NCI-H146 (cell line): ENCODE results near the gene ADAMTSL3.

Source experiments
- DNase-seq: peaks from one replicate; lab custom pipeline; 2025; lab: John Stamatoyannopoulos, UW

The ADAMTSL3 gene

GRCh38 chr15:83880529-83880928, 226.6 kb downstream of the ADAMTSL3 start:
- no peak for DNase-seq

DNA sequence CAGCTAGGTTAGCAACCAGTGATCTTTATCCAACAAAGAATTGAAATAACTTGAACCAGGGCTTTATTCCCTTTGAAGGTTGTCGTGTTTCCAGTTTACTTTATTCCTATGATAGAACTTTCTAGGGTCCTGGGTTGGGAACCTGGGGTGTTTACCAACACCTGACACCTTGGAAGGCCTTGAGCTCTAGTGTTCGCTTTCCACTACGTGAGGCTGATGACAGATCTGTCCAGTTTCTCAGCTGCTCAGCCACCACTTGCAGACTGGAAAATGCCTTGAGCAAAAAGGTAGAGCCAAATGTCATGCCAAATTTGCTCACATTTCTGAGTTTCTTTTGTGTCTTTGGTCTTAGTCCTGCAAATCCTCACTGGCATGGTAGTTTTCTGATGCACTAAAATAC, 227.2 kb downstream of the ADAMTSL3 start:
- no peak for DNase-seq

DNA sequence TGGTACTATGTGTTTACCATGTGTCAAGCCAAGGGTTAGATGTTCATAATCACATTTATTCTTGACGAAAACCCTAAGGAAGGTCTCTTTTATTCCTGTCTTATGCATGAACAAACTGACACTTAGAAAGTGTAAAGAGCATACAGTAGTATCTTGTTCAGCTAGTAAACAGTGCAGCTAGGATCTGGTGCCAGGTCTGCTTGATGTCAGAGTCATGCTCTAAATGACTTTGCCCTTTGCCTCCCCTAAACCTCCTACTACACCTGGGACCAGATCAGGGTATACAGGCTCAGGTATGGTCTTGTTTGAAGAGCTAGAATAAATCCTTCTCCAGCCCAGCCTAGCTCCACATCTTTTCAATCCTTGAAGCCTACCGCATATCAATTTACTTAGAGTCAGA, 232.4 kb downstream of the ADAMTSL3 start:
- no peak for DNase-seq

GRCh38 chr15:83887404-83887803, 233.5 kb downstream of the ADAMTSL3 start:
- no peak for DNase-seq

DNA sequence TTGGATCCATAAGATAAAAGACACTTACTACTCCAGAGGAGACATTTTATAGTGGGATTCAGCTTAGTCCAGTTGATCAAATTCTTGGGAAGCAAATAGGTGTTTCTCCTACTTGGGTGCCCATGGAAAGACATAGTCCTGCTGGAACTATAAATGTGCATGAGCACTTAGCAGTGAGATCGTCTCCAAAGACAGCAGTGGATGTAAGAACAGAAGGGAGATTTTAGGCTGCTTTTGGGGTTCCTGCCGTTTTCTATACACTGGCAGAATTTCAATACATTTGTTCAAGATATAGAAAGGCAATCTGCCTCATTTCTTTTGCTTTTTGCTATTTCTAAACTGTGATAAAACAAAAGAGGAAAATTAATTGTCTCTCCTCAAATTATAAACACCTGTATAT, 234.0 kb downstream of the ADAMTSL3 start:
- no peak for DNase-seq

GRCh38 chr15:83889995-83890394, 236.1 kb downstream of the ADAMTSL3 start:
- DNase-seq = no peak

DNA sequence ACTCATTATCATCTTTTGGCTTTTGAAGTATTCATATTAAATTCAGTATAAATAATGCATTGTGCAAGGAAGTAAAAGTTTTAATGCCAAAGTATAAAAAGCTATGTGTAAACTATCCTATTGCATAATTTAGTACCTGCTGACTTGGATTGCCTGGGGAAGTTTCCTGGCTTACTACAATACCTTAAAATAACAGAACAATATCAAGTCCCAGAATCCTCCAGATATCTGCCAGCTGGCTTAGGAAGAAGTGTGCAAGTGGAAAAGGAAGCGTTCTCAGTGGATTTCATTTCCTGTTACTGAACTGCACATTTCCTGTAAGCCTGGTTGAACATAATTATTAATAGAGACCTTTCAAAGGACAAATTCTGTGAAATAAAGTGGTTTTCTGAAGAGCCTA, 236.7 kb downstream of the ADAMTSL3 start:
- DNase-seq = no peak

DNA sequence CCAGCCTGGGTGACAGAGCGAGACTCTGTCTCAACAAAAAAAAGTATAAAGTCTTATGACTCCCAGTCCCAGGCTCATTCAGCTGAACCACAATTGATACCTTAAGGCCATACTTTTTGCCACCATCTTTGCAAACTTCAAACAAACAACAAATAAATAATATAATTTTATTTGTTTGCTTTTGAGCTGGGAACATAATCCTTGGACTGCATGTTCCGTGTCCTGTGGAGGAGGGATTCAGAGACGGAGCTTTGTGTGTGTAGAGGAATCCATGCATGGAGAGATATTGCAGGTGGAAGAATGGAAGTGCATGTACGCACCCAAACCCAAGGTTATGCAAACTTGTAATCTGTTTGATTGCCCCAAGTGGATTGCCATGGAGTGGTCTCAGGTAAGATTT, 238.6 kb downstream of the ADAMTSL3 start:
- DNase-seq = no peak

DNA sequence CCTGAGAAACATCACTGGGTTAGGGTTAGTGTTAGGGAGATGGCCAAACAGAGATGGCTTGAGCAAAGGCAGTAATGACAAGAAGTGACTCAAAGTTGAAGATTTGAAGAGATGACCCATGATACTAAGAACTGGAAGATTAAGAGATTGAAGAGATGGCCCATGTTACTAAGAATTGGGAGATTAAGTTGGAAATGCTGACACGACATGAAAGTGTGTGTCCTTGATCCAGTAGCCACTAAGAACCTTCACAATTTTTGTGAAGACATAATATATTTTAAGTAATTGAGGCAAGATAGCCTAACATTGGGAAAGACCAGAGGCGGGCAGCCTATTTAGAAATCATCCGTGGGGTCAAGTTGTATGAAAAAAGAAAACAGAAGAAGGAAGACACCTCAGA, 239.4 kb downstream of the ADAMTSL3 start:
- DNase-seq = no peak

- no peak for DNase-seq
Measured at GRCh38 chr15:83897037-83897436, 243.1 kb downstream of the ADAMTSL3 start.

DNA sequence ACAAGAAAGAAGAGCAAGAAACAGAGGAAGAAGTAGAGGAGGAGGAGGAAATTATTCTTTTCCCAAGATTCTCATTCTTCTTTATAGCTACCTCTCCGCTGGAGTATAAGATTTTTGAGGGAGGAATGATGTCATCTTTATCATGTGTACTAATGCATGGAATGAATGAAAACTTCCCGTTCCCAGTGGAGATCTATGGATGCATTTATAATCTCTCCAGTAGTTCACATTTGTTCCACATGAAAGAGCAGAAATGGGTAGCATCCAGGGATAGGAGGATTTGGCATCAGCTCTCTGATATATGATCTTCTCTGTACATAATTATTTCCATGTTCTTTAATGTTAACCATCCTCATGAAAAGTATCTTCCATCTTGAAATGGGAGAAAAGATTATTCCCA, 244.4 kb downstream of the ADAMTSL3 start:
- DNase-seq = no peak

- no peak for DNase-seq
Measured at GRCh38 chr15:83899670-83900069, 245.7 kb downstream of the ADAMTSL3 start.

- DNase-seq = no peak
Measured at GRCh38 chr15:83904107-83905040, 250.5 kb downstream of the ADAMTSL3 start.

- no peak for DNase-seq
Measured at GRCh38 chr15:83905556-83906273, 251.8 kb downstream of the ADAMTSL3 start.

- DNase-seq = no peak
Measured at GRCh38 chr15:83911345-83911744, 257.4 kb downstream of the ADAMTSL3 start.

- DNase-seq = no peak
Measured at GRCh38 chr15:83912343-83912742, 258.4 kb downstream of the ADAMTSL3 start.

GRCh38 chr15:83913034-83913632, 259.2 kb downstream of the ADAMTSL3 start:
- no peak for DNase-seq

DNA sequence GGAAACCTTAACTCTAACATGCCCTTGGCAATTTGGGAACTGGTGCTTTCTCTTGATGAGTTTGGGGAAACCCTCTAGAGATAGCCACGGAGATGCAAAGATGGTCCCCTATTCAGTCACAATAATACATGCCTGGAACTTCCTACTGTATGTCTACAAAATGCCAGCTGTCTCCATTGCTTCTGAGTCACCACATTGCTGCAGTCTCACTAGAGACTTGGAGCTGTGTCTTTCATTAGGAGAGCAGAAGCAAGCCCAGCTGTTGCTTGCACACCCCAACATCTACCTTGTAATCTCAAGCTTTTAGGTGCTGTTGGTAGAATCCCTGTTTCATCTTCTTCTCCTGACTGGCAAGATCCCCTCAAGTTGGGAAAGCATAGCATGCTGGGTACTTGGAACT, 261.0 kb downstream of the ADAMTSL3 start:
- no peak for DNase-seq

GRCh38 chr15:83917432-83917831, 263.5 kb downstream of the ADAMTSL3 start:
- DNase-seq = no peak

DNA sequence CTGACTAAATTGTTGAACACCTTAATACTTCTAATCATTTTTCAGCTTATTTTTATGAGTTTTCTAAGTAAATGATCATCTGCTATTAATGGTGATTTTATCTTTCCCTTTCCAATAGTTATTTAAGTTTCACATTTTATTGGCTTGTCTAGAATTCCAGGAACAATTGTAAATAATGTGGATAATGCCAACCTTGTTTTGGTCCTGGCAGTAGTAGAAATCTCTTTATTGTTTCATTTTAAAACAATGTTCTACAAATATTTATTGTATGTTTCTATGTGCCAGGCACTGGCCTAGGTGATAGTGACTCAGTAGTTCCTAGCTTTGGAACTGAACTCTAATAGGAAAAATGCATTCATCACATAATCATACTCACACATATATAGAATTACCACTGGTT, 264.1 kb downstream of the ADAMTSL3 start:
- no peak for DNase-seq

- no peak for DNase-seq
Measured at GRCh38 chr15:83919319-83919830, 265.5 kb downstream of the ADAMTSL3 start.

- DNase-seq = no peak
Measured at GRCh38 chr15:83919978-83920510, 266.1 kb downstream of the ADAMTSL3 start.
